ENCODE measurements around the gene MISFA.
"Not testable (repeated sequence)": the region's sequence is repeated elsewhere in the genome, so short reads cannot be mapped to it uniquely, and the experiment has no call there.

The MISFA gene

GRCh38 chr11:18599739-18600230 is at the start of gene MISFA:
Gene MISFA, plus strand, starts transcription at chr11:18599789. Its CDS starts 140 bp downstream, at chr11:18599929.
- no peak for DNase-seq (ENCODE audit: low read depth)

GRCh38 chr11:18563090-18563730 is 36.4 kb upstream of the MISFA start:
- no peak for DNase-seq (ENCODE audit: low read depth)

DNA sequence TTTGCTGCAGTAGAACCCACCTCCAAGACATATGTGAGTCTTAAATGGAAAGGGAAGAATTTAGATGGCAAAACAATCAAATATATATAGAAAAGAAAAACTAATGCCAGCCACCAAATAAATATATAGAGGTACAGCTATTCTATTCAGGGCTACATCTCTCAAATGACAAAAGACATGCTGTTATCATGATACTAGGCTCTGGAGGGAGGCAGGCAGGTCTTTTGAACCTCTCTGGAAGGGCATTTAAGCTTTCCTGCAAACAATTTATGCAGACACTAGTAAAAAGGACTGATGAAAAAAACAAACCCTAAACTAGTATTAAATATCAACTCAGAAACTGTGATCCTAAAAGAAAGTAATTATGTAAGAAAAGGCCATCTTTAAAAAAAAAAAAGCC is 35.4 kb upstream of the MISFA start:
- no peak for DNase-seq (ENCODE audit: low read depth)

- DNase-seq (ENCODE audit: low read depth): no peak
These were observed 33.2 kb upstream of the MISFA start for GRCh38 chr11:18566406-18566805.

DNA sequence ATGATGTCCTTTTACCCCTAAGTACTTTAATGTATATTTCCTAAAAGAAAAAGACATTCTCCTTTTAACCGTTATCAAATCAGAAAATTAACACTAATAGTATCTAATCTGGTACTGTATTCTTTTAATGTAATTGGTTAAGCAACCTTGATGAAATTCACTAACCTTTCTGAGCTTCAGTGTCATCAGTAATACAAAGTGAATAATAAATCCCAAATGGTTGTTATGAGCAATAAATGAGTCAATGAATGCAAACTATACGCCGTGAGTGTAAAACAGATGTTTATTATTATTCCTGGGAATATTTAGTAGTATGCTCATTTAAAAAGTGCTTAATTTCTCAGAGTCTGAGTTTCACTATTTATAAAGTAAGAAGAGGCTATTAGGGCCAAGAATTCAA is 32.5 kb upstream of the MISFA start:
- DNase-seq (ENCODE audit: low read depth): no peak

- no peak for DNase-seq (ENCODE audit: low read depth)
These were observed 24.2 kb upstream of the MISFA start for GRCh38 chr11:18575361-18575760.

- DNase-seq (ENCODE audit: low read depth): no peak
These were observed 20.5 kb upstream of the MISFA start for GRCh38 chr11:18578975-18579598.

GRCh38 chr11:18580113-18580766 is 19.3 kb upstream of the MISFA start:
- no peak for DNase-seq (ENCODE audit: low read depth)

DNA sequence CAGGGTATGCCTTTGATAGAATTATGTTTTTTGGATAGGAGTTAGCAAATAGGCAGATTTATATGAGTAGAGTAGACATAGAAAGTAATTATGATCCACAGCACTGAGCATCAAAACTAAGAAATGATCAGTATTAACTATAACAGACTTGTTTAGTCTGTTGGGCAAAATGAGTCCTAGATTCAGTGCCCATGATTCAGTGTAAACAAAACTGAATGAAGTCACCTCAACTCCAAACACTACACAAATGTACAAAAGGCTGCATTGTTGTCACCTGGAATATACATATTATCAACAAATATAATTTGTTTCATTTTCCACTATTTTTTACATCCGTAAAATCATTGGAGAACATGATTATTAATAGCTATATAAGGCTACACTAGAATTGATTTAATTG is 17.8 kb upstream of the MISFA start:
- DNase-seq (ENCODE audit: low read depth): no peak

DNA sequence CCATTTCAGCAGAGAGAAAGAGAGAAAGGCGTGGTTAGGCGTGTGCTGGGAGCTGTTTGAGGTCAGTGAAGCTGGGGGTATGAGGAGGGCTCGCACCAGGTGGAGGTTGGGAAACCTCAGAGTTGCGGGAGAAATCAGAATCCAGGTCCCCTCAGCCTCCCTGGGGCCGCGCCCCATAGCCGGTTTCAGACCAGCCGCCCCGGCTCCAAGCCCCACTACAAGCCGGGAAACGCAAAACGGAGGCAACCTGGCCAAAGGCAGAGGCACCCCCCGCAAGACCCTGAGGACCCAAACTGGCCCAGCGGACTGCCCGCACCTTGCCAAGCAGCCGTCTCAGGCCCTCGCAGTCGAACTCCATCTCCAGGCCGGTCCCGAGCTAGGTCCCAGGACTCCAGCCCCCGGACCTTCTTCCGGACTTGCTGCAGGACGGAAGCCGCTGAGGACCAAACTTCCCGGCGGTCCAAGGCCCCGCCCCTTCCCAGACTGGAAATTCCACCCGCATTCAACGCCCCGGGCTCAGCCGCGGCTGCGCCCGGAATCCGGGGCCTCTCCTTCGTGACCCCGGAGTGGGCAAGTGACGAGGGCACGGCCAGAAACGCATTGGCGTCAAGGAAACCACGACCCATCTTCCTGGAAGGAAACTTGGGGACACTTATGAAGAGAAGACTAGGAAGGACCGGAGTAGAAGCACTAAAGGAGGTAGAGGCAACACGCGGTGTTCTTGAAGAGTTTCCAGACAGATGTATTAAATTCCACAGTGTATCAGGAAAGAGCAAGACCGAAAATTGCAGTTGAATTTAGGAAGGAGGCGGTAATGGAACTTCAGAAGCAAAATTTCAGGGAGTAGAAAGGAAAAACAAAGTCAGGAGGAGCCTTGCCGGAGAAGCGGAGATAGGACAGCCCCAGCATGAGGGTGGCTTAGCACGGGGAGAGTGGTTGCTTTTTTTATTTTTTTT is 11.0 kb upstream of the MISFA start, which contains the start of gene UEVLD:
Gene UEVLD (minus strand): TSS at position 438 of the 956 bp plus-strand sequence. CDS start 80 bp downstream, at position 358.
- DNase-seq (ENCODE audit: low read depth): peak; percentile 41

- DNase-seq (ENCODE audit: low read depth): no peak
These were observed 9.0 kb upstream of the MISFA start for GRCh38 chr11:18590571-18590970.

- not testable (repeated sequence) for DNase-seq (ENCODE audit: low read depth)
These were observed 5.5 kb upstream of the MISFA start for GRCh38 chr11:18594088-18594487.

DNA sequence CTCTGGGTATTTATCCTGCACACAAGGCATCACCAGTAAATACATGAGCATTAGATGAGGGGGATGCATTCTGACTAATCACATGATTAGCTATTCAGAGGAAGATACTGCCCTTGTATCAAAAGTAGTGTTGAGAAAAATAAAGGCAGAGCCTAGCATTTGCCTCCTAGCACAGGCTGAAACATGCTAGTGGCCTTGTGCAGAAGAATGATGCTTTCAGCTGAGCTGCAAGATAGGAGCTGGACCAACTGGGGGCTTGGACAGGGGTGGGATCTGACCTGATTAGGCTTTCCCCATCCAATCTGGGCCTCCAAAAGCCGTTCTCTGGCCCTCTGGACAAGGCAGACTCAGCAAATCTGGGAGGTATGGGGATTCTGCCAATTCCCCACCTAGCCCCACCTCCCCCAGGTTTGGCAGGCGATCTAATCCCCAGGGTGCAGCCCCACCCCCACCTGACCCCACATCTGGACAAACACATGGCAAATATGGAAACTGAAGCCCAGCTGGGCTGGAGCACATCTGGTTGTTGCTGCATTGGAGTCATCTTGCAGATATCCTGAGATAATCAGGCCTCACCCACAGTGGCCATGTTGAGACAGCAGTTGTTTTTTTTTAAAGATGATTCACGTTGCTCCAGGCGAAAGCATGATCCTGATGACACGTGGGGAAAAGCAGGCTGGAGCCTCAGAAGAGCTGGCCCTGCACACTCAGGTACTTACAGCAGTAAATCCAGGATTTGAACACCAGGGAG is 4.4 kb upstream of the MISFA start:
- DNase-seq (ENCODE audit: low read depth): no peak

DNA sequence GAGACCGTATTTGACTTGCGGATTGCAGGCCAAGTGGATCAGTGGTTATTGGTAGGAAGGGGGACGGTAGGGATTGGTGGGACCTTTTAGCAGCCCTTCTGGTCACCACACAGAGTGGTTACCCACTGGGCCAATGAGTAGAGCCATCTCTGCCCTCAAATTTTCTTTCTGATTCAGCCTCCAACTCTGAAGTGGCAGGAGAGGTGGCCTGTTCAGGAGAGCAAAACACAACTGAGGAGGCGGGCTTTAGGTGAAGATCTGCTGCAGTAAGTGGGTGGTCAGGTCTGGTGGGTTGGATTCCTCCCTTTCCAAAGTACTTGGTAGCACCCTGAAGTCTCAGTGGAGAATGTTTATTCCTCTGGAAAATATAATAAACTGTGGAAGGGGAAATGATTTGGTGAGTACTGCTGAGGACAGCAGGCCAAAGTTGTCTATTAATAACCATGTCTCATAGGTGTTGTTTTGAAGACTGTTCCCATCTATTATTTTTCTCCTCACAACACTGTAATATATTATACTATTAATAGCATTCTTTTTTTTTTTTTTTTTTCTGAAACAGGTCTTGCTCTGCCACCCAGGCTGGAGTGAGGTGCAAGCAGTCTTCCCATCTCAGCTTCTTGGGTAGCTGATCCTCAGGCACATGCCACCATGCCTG is 1.5 kb downstream of the MISFA start:
- no peak for DNase-seq (ENCODE audit: low read depth)

DNA sequence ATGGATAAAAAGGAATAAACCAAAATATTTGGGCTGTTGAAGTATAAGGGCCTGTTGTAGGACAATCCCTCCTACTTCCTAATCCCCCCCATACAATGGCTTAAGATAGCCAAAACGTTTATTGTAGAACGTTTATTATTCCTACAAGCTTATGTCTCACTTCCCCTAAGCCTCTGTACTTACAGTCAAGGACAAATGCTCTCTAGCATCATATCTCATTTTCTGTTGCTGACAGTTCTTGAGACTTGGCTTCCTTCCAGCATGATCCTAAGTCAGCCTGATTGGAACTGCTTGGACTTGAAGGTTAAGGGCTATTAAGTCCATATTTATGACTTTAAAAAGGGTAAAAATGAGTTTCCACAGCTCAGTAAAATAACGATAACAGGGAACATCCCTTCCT is 8.8 kb downstream of the MISFA start:
- no peak for DNase-seq (ENCODE audit: low read depth)

- DNase-seq (ENCODE audit: low read depth): no peak
These were observed 11.6 kb downstream of the MISFA start for GRCh38 chr11:18611196-18611595.

- DNase-seq (ENCODE audit: low read depth): no peak
These were observed 12.8 kb downstream of the MISFA start for GRCh38 chr11:18612394-18612793.

- no peak for DNase-seq (ENCODE audit: low read depth)
These were observed 15.1 kb downstream of the MISFA start for GRCh38 chr11:18614667-18615066.

- no peak for DNase-seq (ENCODE audit: low read depth)
These were observed 16.2 kb downstream of the MISFA start for GRCh38 chr11:18615628-18616392.
